Measurements from ENCODE around the gene UCHL1.
"Not testable (repeated sequence)": the region's sequence is repeated elsewhere in the genome, so short reads cannot be mapped to it uniquely, and the experiment has no call there.

UCHL1 gene

GRCh38 chr4:41241919-41242318, 14.8 kb upstream of the UCHL1 start:
- no peak for DNase-seq

- DNase-seq: no peak
Observed at GRCh38 chr4:41245983-41246382, 10.7 kb upstream of the UCHL1 start.

- DNase-seq: peak; percentile 46
Observed at GRCh38 chr4:41256131-41256739, 493 bp upstream of the UCHL1 start.

- peak; percentile 50 for DNase-seq
Observed at GRCh38 chr4:41257257-41257901, 651 bp downstream of the UCHL1 start.

- no peak for DNase-seq
Observed at GRCh38 chr4:41257906-41258305, 1.2 kb downstream of the UCHL1 start.

GRCh38 chr4:41258783-41259182, 2.1 kb downstream of the UCHL1 start:
- DNase-seq: peak; percentile 64

GRCh38 chr4:41260116-41260733, 3.5 kb downstream of the UCHL1 start:
- no peak for DNase-seq

GRCh38 chr4:41262198-41262597, 5.5 kb downstream of the UCHL1 start:
- no peak for DNase-seq

GRCh38 chr4:41264212-41264611, 7.5 kb downstream of the UCHL1 start:
- no peak for DNase-seq

- DNase-seq: no peak
Observed at GRCh38 chr4:41267997-41268396, 11.3 kb downstream of the UCHL1 start.

- DNase-seq: no peak
Observed at GRCh38 chr4:41268721-41269517, 12.2 kb downstream of the UCHL1 start.

- DNase-seq: no peak
Observed at GRCh38 chr4:41269682-41270081, 13.0 kb downstream of the UCHL1 start.

- not testable (repeated sequence) for DNase-seq
Observed at GRCh38 chr4:41275931-41276330, 19.2 kb downstream of the UCHL1 start.

- DNase-seq: no peak
Observed at GRCh38 chr4:41280010-41280409, 23.3 kb downstream of the UCHL1 start.

- peak; percentile 75 for DNase-seq
Observed at GRCh38 chr4:41281038-41281634, 24.4 kb downstream of the UCHL1 start.

GRCh38 chr4:41282366-41282765, 25.6 kb downstream of the UCHL1 start:
- DNase-seq: no peak

- no peak for DNase-seq
Observed at GRCh38 chr4:41285202-41285863, 28.6 kb downstream of the UCHL1 start.

GRCh38 chr4:41285864-41286235, 29.1 kb downstream of the UCHL1 start:
- no peak for DNase-seq

- DNase-seq: peak; percentile 19
Observed at GRCh38 chr4:41287005-41287404, 30.3 kb downstream of the UCHL1 start.

GRCh38 chr4:41287852-41288251, 31.1 kb downstream of the UCHL1 start:
- no peak for DNase-seq

GRCh38 chr4:41288254-41288653, 31.5 kb downstream of the UCHL1 start:
- DNase-seq: no peak

GRCh38 chr4:41290479-41290878, 33.8 kb downstream of the UCHL1 start:
- DNase-seq: no peak

All from fibroblast of skin of back (primary cell).